AG04449 (cell line): ENCODE measurements around the gene LRRC10.
"Not testable (repeated sequence)": the region's sequence is repeated elsewhere in the genome, so short reads cannot be mapped to it uniquely, and the experiment has no call there.

Experiments
- CTCF ChIA-PET: fragments of 350-600 bp; formaldehyde crosslinking; extraction: SDS; loops from one replicate; lab custom pipeline; 2021; ENCODE audit warnings: antibody characterized with exemption; lab: Yijun Ruan, JAX
- POLR2A ChIA-PET: fragments of 400-600, 350-600 bp; formaldehyde crosslinking; extraction: SDS; loops from one replicate; lab custom pipeline; 2020; ENCODE audit warnings: antibody characterized with exemption, inconsistent platforms; lab: Yijun Ruan, JAX
- DNase-seq: peaks from one replicate; pipeline ENCODE4 v3.0.0-alpha.2; 2010; ENCODE audit warnings: low read depth, low spot score
- H3K4me3 ChIP-seq: 2 replicates; pipeline ENCODE4 v1.5.1; 2011; ENCODE audit warnings: low read depth, mild to moderate bottlenecking, control low read depth, low read length
- TF ChIP-seq, protein P1 (sequence below): IDR thresholded peaks from one replicate; pipeline ENCODE4 v1.5.1; 2011; ENCODE audit warnings: mild to moderate bottlenecking, moderate library complexity, low read length, control low read depth, inconsistent platforms; ENCODE audit not compliant: insufficient read depth; ENCODE audit errors: missing control alignments

The LRRC10 gene

DNA sequence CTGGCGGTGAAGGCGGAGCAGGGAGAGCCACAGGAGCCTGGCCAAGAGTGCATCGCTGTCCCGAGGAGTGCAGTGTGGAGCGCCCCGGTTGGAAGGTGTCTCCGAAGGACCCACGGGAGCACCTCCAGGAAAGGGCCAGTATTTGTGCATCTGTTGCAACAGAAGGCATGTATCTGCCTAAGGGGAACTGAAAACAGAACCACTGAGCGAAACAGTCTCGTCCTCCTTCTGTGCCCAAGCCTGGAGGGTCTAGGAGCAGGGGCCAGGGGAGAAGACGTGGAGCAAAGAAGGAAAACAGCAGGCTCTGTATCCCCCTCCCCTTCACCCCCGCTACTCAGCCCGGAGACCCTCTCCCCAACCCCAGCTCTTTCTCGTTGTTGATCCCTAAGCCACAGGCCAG is 5.3 kb upstream of the LRRC10 start:
- DNase-seq, result no peak
- POLR2A ChIA-PET, result no interaction called here
- CTCF ChIA-PET, result interaction anchor here (1.2 to 17.7 kb wide), 3 partner anchors 12 to 258 kb away, joined by 3 to 166 read pairs (median 5); no protein-coding TSS in a partner anchor
- TF ChIP-seq, protein P1, sequence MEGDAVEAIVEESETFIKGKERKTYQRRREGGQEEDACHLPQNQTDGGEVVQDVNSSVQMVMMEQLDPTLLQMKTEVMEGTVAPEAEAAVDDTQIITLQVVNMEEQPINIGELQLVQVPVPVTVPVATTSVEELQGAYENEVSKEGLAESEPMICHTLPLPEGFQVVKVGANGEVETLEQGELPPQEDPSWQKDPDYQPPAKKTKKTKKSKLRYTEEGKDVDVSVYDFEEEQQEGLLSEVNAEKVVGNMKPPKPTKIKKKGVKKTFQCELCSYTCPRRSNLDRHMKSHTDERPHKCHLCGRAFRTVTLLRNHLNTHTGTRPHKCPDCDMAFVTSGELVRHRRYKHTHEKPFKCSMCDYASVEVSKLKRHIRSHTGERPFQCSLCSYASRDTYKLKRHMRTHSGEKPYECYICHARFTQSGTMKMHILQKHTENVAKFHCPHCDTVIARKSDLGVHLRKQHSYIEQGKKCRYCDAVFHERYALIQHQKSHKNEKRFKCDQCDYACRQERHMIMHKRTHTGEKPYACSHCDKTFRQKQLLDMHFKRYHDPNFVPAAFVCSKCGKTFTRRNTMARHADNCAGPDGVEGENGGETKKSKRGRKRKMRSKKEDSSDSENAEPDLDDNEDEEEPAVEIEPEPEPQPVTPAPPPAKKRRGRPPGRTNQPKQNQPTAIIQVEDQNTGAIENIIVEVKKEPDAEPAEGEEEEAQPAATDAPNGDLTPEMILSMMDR, result no peak
- H3K4me3 ChIP-seq, result no peak overlapping the region

DNA sequence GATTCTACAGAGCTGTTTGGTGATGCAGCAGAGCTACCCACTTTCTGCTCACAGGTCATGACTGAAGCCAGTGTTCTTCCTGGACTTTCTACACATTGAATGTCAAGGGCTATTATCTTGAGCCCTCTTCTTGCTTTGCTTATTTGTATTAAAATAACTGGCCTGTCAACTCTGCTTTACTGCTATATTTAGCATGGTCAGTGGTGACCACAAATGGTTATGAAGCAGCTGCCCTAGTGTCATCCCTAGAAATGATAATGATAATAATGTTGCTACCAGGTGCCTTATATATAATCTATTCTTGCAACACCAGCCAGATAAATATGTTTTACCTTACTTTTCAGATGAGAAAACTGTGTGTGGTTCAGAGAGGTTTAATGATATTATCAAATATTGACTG is 2.6 kb upstream of the LRRC10 start:
- TF ChIP-seq, protein P1, result no peak
- DNase-seq, result no peak
- POLR2A ChIA-PET, result no interaction called here
- no peak overlapping the region for H3K4me3 ChIP-seq
- CTCF ChIA-PET, result interaction anchor here (1.1 kb wide), 1 partner anchor 12 kb away, joined by 4 read pairs; no protein-coding TSS in a partner anchor

DNA sequence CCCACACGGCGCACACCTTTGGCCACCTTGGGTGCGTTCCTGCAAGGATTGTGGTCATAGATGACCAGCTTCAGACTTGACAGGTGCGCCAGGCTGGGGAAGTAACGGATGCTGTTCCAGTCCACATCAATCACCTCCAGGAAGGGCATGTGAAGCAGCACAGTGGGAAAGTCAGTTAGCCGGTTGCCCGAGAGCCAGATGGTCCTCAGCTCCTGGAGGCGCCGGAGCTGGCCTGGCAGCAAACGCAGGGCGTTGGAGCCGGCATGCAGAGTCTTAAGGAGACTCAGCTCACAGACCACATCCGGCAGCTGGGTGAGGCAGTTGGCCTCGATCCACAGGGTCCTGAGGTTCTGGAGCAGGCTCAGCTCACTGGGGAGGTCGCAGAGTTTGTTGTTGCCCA is 581 bp downstream of the LRRC10 start:
- TF ChIP-seq, protein P1, result no peak
- POLR2A ChIA-PET, result no interaction called here
- no peak for DNase-seq
- CTCF ChIA-PET, result interaction anchor here (3.5 kb wide), 1 partner anchor 29 kb away, joined by 16 read pairs; no protein-coding TSS in a partner anchor
- no peak overlapping the region for H3K4me3 ChIP-seq

DNA sequence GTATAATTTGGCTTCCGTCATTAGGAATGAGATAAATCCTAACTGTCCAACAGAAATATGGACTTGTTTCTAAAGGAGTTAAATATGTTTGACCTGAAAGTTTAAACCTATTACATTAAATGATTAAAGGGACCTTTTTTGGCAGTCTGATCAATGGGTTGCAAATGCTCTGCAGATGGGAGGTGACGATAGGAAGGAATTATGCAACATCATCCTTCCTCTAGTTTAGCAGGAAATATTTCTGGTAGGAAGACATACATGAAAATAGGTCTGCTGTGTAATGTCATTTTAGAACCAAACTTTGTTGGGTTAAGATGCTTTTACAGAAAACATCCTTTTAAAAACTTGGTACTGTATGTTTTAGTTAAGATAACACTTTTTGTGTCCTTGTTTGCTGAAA is 2.6 kb downstream of the LRRC10 start:
- ChIA-PET CTCF (interaction anchor here (0.6 to 1.1 kb wide), 2 partner anchors 28 to 32 kb away, joined by 3 to 4 read pairs; no protein-coding TSS in a partner anchor), POLR2A (no interaction called here)
- no peak for DNase-seq
- TF ChIP-seq, protein P1, result no peak
- H3K4me3 ChIP-seq, result no peak overlapping the region

DNA sequence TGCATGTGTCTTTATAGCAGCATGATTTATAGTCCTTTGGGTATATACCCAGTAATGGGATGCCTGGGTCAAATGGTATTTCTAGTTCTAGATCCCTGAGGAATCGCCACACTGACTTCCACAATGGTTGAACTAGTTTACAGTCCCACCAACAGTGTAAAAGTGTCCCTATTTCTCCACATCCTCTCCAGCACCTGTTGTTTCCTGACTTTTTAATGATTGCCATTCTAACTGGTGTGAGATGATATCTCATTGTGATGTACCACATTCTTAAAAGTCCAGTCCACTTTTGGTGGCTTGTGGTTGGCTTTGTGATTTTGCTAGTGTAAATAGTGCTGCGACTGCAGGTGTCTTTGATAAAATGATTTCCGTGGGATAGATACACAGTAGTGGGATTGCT is 6.4 kb downstream of the LRRC10 start:
- CTCF ChIA-PET, result interaction anchor here (1.1 kb wide), 1 partner anchor 15 kb away, joined by 3 read pairs; no protein-coding TSS in a partner anchor
- POLR2A ChIA-PET, DNase-seq, H3K4me3 ChIP-seq: not testable (repeated sequence)

DNA sequence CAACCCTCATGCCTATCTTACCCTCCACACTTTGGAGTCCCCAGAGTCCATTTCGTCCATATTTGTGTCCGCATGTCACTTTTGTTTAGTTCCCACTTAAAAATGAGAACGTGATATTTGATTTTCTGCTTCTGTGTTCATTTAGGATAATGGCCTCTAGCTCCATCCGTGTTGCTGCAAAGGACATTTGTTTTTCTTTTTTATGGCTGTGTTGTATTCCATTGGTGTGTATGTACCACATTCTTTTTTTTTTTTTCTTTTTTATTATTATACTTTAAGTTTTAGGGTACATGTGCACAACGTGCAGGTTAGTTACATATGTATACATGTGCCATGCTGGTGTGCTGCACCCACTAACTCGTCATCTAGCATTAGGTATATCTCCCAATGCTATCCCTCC is 7.2 kb downstream of the LRRC10 start:
- H3K4me3 ChIP-seq, DNase-seq: not testable (repeated sequence)
- ChIA-PET CTCF (interaction anchor here (0.7 kb wide), 1 partner anchor 37 kb away, joined by 3 read pairs; no protein-coding TSS in a partner anchor), POLR2A (interaction anchor here (0.7 kb wide), 2 partner anchors 17 to 88 kb away, joined by 3 to 4 read pairs; no protein-coding TSS in a partner anchor)

DNA sequence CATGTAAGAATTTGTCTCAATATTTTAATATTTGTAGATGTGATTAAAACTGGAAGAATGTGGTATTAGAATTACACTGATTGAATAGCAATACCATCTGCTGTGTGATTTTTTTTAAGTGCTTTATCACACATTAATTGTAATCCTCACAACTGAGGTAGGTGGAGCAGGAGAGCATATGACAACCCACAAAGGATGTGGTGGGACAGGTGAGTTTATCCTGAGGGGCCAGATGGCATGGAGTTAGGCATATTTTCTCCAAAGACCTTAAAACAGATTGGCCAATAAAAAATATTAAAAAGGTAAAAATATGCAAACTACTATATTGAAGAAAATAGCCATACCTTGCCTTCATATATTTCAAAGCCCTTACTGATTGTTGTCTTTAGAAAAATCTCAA is 7.8 kb downstream of the LRRC10 start:
- no peak overlapping the region for H3K4me3 ChIP-seq
- DNase-seq, result no peak
- ChIA-PET POLR2A (interaction anchor here (0.7 kb wide), 2 partner anchors 17 to 88 kb away, joined by 3 to 4 read pairs; no protein-coding TSS in a partner anchor), CTCF (no interaction called here)
- TF ChIP-seq, protein P1, result no peak
